H9 (cell line): Measurements from ENCODE around the gene FBRSL1. TPM values are rescaled to one million over a fixed set of nuclear protein-coding genes. Genes with fewer than 3 reads are reported as not detected.

Experiments used
- DNase-seq: peaks from one replicate; pipeline ENCODE4 v3.0.0-alpha.2; 2017
- H2AFZ ChIP-seq: one replicate; pipeline ENCODE4 v1.6.1; 2013; ENCODE audit warnings: mild to moderate bottlenecking, low read length, control low read depth, moderate library complexity
- H2AK5ac ChIP-seq: 2 replicates; pipeline ENCODE4 v1.6.1; 2013; ENCODE audit warnings: low read length, control low read depth, mixed read lengths; ENCODE audit not compliant: insufficient read length
- H2BK120ac ChIP-seq: one replicate; pipeline ENCODE4 v1.6.1; 2013; ENCODE audit warnings: low read depth, mild to moderate bottlenecking, low read length, control low read depth, inconsistent platforms; ENCODE audit not compliant: poor library complexity, severe bottlenecking
- H2BK12ac ChIP-seq: 2 replicates; pipeline ENCODE4 v1.6.1; 2013; ENCODE audit warnings: low read length, control low read depth, mixed read lengths, low read depth; ENCODE audit not compliant: insufficient read length
- H2BK15ac ChIP-seq: 2 replicates; pipeline ENCODE4 v1.6.1; 2013; ENCODE audit warnings: low read depth, low read length, control low read depth
- H2BK20ac ChIP-seq: one replicate; pipeline ENCODE4 v1.6.1; 2013; ENCODE audit warnings: low read depth, mild to moderate bottlenecking, low read length, control low read depth, inconsistent platforms; ENCODE audit not compliant: poor library complexity, severe bottlenecking
- H2BK5ac ChIP-seq: 2 replicates; pipeline ENCODE4 v1.6.1; 2013; ENCODE audit warnings: low read length, control low read depth, mixed read lengths; ENCODE audit not compliant: insufficient read length
- H3K14ac ChIP-seq: 2 replicates; pipeline ENCODE4 v1.6.1; 2013; ENCODE audit warnings: low read length, control low read depth; ENCODE audit not compliant: insufficient read depth
- H3K18ac ChIP-seq: 2 replicates; pipeline ENCODE4 v1.6.1; 2013; ENCODE audit warnings: low read depth, mild to moderate bottlenecking, mixed read lengths, low read length, control low read depth; ENCODE audit not compliant: insufficient read length
- H3K23ac ChIP-seq: 2 replicates; pipeline ENCODE4 v1.6.1; 2013; ENCODE audit warnings: low read length, control low read depth, mixed read lengths, low read depth; ENCODE audit not compliant: insufficient read length
- H3K23me2 ChIP-seq: 2 replicates; pipeline ENCODE4 v1.6.1; 2013; ENCODE audit warnings: low read depth, mild to moderate bottlenecking, mixed read lengths, low read length, control low read depth; ENCODE audit not compliant: insufficient read length, poor library complexity, severe bottlenecking
- H3K27ac ChIP-seq: 2 replicates; pipeline ENCODE4 v1.5.1; 2013; ENCODE audit warnings: low read length, control low read depth, mixed read lengths, low read depth; ENCODE audit not compliant: insufficient read length
- H3K27me3 ChIP-seq: 2 replicates; pipeline ENCODE4 v1.6.1; 2013; ENCODE audit warnings: low read length, control low read depth, inconsistent platforms; ENCODE audit not compliant: insufficient read depth
- H3K4ac ChIP-seq: 2 replicates; pipeline ENCODE4 v1.6.1; 2013; ENCODE audit warnings: low read depth, mild to moderate bottlenecking, control low read depth, inconsistent platforms, low read length, moderate library complexity
- H3K4me1 ChIP-seq: 2 replicates; pipeline ENCODE4 v1.6.1; 2013; ENCODE audit warnings: low read length, control low read depth, inconsistent platforms; ENCODE audit not compliant: insufficient read depth
- H3K4me2 ChIP-seq: 2 replicates; pipeline ENCODE4 v1.6.1; 2013; ENCODE audit warnings: low read length, control low read depth, mixed read lengths; ENCODE audit not compliant: insufficient read length, insufficient read depth
- H3K56ac ChIP-seq: 2 replicates; pipeline ENCODE4 v1.6.1; 2013; ENCODE audit warnings: low read depth, mild to moderate bottlenecking, mixed read lengths, low read length, control low read depth; ENCODE audit not compliant: insufficient read length
- H3K79me1 ChIP-seq: 2 replicates; pipeline ENCODE4 v1.6.1; 2013; ENCODE audit warnings: low read depth, mild to moderate bottlenecking, moderate library complexity, low read length, control low read depth, inconsistent platforms; ENCODE audit not compliant: insufficient read depth, poor library complexity, severe bottlenecking
- H3K79me2 ChIP-seq: 2 replicates; pipeline ENCODE4 v1.6.1; 2013; ENCODE audit warnings: low read length, control low read depth, inconsistent platforms; ENCODE audit not compliant: insufficient read depth
- H3K9ac ChIP-seq: 2 replicates; pipeline ENCODE4 v1.6.1; 2013; ENCODE audit warnings: low read length, control low read depth, mixed read lengths; ENCODE audit not compliant: insufficient read length; ENCODE audit errors: extremely low read depth
- H3K9me3 ChIP-seq: one replicate; pipeline ENCODE4 v1.6.1; 2013; ENCODE audit warnings: low read depth, low read length, inconsistent platforms; ENCODE audit not compliant: control insufficient read depth
- H3T11ph ChIP-seq: one replicate; pipeline ENCODE4 v1.6.1; 2013; ENCODE audit warnings: mild to moderate bottlenecking, low read length, control low read depth, inconsistent platforms
- H4K20me1 ChIP-seq: one replicate; pipeline ENCODE4 v1.6.1; 2013; ENCODE audit not compliant: control insufficient read depth, insufficient read length, insufficient read depth
- H4K5ac ChIP-seq: 2 replicates; pipeline ENCODE4 v1.6.1; 2013; ENCODE audit warnings: low read depth, mild to moderate bottlenecking, mixed read lengths, low read length, control low read depth; ENCODE audit not compliant: insufficient read length
- H4K8ac ChIP-seq: replicated peaks from 2 replicates; pipeline ENCODE4 v1.6.1; 2013; ENCODE audit warnings: low read length, control low read depth, mixed read lengths, low read depth; ENCODE audit not compliant: insufficient read length
- H4K91ac ChIP-seq: 2 replicates; pipeline ENCODE4 v1.6.1; 2013; ENCODE audit warnings: low read depth, mild to moderate bottlenecking, moderate library complexity, mixed read lengths, low read length, control low read depth; ENCODE audit not compliant: insufficient read length
- H3K27ac Mint-ChIP-seq, 3 experiments: 2 replicates in 2 of 3; 3 replicates in 1 of 3; pipeline ENCODE4 v1.8.0; 2020 to 2021; ENCODE audit warnings: mixed read lengths in 3 of 3, mild to moderate bottlenecking in 1 of 3, moderate library complexity in 1 of 3
- H3K27me3 Mint-ChIP-seq: 2 replicates; pipeline ENCODE4 v1.8.0; 2021; ENCODE audit warnings: low read depth, mild to moderate bottlenecking, moderate library complexity, mixed read lengths
- H3K36me3 Mint-ChIP-seq, 3 experiments: 2 replicates in 2 of 3; 3 replicates in 1 of 3; pipeline ENCODE4 v1.8.0; 2020 to 2021; ENCODE audit warnings: low read depth in 3 of 3, mixed read lengths in 3 of 3; ENCODE audit not compliant: insufficient read depth in 1 of 3
- H3K4me1 Mint-ChIP-seq, 2 experiments: 2 replicates each; pipeline ENCODE4 v1.8.0; 2020; ENCODE audit warnings: mixed read lengths in 2 of 2
- H3K4me3 Mint-ChIP-seq, 2 experiments: 2 replicates in 1 of 2; 3 replicates in 1 of 2; pipeline ENCODE4 v1.8.0; 2020 to 2021; ENCODE audit warnings: mild to moderate bottlenecking in 2 of 2, mixed read lengths in 2 of 2, moderate library complexity in 1 of 2
- H3K9me3 Mint-ChIP-seq, 2 experiments: 2 replicates in 1 of 2; 3 replicates in 1 of 2; pipeline ENCODE4 v1.8.0; 2020; ENCODE audit warnings: mild to moderate bottlenecking in 2 of 2, mixed read lengths in 2 of 2, moderate library complexity in 1 of 2
- CTCF ChIP-seq: fragments of 200-600 bp; sonication (generic); conservative IDR thresholded peaks from 3 replicates; pipeline ENCODE4 v1.8.0; 2021; ENCODE audit warnings: antibody characterized with exemption, mild to moderate bottlenecking
- WGBS: extraction: QIAGEN DNeasy Blood & Tissue Kit; methylation state at CpG from one replicate; pipeline ENCODE4 v1.1.7; 2013; ENCODE audit warnings: missing lambda C conversion rate, low lambda C conversion rate, mixed read lengths; ENCODE audit not compliant: insufficient read length; ENCODE audit errors: extremely low coverage; 5-methylcytosine and 5-hydroxymethylcytosine counted together
- total RNA-seq: library from RNA; stranded (reverse); gene quantifications from 2 replicates; pipeline ENCODE4 v1.2.1, GENCODE V29; 2021

FBRSL1 gene
- total RNA-seq, 1 experiment from 2014 or later = 90.8 TPM

- no peak overlapping the region for H3K23ac ChIP-seq
- no peak overlapping the region for H3K4me2 ChIP-seq
- H3K27ac Mint-ChIP-seq = no peak overlapping the region
- no peak overlapping the region for H3K4me3 Mint-ChIP-seq
- no peaks in the 10 kb centered on the region; the same call in 1 of the 2 replicates for H3K4me1 ChIP-seq
- H3K4ac ChIP-seq = no peak overlapping the region
- peaks cover 82% of the 10 kb centered on the region for H3K27me3 Mint-ChIP-seq
- no peak overlapping the region for H4K91ac ChIP-seq
- no peak for DNase-seq
- H4K20me1 ChIP-seq = peaks cover 3% of the 10 kb centered on the region
- H3K23me2 ChIP-seq = no peaks in the 10 kb centered on the region
- H3K79me2 ChIP-seq = no peaks in the 10 kb centered on the region
- no peak overlapping the region for H2BK12ac ChIP-seq
- H2BK5ac ChIP-seq = no peak overlapping the region
- no peak overlapping the region for H3T11ph ChIP-seq
- TF ChIP-seq CTCF = no peak
- no peaks in the 10 kb centered on the region for H3K79me1 ChIP-seq
- H3K9me3 Mint-ChIP-seq = peaks cover 7 to 8% of the 10 kb centered on the region in 2 experiments
- no peak overlapping the region for H3K18ac ChIP-seq
- H3K14ac ChIP-seq = no peak overlapping the region
- no peaks in the 10 kb centered on the region for H3K9me3 ChIP-seq
- no peak overlapping the region for H2BK120ac ChIP-seq
- peaks cover 18% of the 10 kb centered on the region; the same call in 1 of the 2 replicates for H3K27me3 ChIP-seq
- peaks cover 0 to 4% (median 4%) of the 10 kb centered on the region in 3 experiments; a peak in 5 of 7 replicates for H3K36me3 Mint-ChIP-seq
- H4K5ac ChIP-seq = no peak overlapping the region
- no peak overlapping the region for H4K8ac ChIP-seq
- H2BK20ac ChIP-seq = no peak overlapping the region
- H2AFZ ChIP-seq = no peak overlapping the region
- WGBS = no CpG with 5 or more reads among the region's 15 CpGs
- no peak overlapping the region for H3K27ac ChIP-seq
- H3K9ac ChIP-seq = no peak overlapping the region
- H3K56ac ChIP-seq = no peak overlapping the region
- H2AK5ac ChIP-seq = no peak overlapping the region
- H3K4me1 Mint-ChIP-seq = peaks cover 0 to 2% of the 10 kb centered on the region in 2 experiments; a peak in 2 of 4 replicates
- no peak overlapping the region; the same call in 1 of the 2 replicates for H2BK15ac ChIP-seq
These were observed 11.5 kb upstream of the FBRSL1 start for GRCh38 chr12:132478433-132478803.
